ENCODE measurements around the gene PCAT7. TPM values are rescaled to one million over a fixed set of nuclear protein-coding genes. Genes with fewer than 3 reads are reported as not detected.
"Not testable (repeated sequence)": the region's sequence is repeated elsewhere in the genome, so short reads cannot be mapped to it uniquely, and the experiment has no call there.

The PCAT7 gene
- 5.3 TPM for polyA plus RNA-seq (2013, experiment 1 of 2)
- polyA plus RNA-seq (2013, experiment 2 of 2) = 5.3 TPM

DNA sequence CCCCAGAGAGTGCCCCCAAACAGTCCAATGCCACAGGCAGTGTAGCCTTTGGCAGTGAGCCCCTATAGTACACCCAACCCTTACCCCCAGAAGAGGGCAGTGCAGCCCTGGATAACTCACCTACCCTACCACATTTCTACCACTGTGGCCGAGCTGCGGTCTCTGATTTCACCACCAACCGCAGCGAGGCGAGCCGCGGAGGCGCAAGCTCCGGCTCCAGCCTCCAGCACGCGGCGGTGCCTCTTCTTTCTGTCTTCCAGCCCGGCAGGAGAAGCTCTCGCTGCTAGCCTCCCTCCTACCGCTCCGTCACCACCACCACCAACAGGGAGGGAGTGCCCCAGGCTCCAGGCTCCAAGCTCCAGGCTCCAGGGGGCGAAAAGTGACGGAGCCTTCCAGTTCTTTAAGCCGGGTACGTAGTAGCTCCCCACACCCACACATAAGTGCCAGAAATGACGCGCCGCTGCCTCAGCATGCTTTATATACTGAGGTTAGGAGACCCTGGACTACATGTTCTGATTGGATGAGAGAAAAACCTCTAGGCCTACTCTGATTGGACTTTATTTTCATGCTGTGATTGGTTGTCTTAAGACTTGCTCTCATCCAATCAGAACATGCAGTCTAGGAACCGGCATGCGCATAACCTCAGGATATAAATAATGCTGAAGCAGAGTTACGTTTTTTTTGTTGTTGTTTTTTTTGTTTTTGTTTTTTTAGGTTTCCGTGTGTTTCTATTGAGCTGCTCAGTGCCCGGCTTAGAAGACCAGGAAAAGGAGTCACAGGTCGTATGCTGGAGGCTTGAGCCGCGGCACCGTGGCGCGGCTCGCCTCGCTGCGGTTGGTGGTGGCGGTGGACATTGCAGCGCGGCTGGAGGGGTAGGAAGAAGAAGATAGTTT is at the start of gene PCAT7:
Gene PCAT7, plus strand, starts transcription at position 645 of the 893 bp plus-strand sequence.
- Histone ChIP-seq H2BK15ac (ENCODE audit: low read length) (peak within 1 kb of the TSS; percentile 83), H2AK5ac (ENCODE audit: low read depth, low read length) (peak within 1 kb of the TSS; percentile 65), H3K4me1 (ENCODE audit: control insufficient read depth in 2 of 2, insufficient read depth in 1 of 2, low read depth in 1 of 2, low read length in 2 of 2) (peaks cover 2 to 4% of the 10 kb centered on the region in 2 donors), H2BK12ac (ENCODE audit: low read length) (no peak within 1 kb of the TSS), H2BK120ac (ENCODE audit: low read depth, low read length) (peak within 1 kb of the TSS; percentile 52), H3K4me2 (ENCODE audit: insufficient read depth, low read length, poor library complexity, severe bottlenecking) (peak within 1 kb of the TSS; percentile 84), H3K9ac (ENCODE audit: low read depth, low read length, poor library complexity) (peak within 1 kb of the TSS; percentile 78), H3K9me3 (replicated peaks in 1 of 2; ENCODE audit: control insufficient read depth in 2 of 2, insufficient read depth in 1 of 2, low read depth in 1 of 2, low read length in 2 of 2) (peaks cover 1 to 2% of the 10 kb centered on the region in 2 donors), H3K79me1 (ENCODE audit: low read depth, low read length) (peaks cover 10% of the 10 kb centered on the region), H3K23ac (ENCODE audit: low read depth, low read length, poor library complexity) (peak within 1 kb of the TSS; percentile 48), H3K36me3 (replicated peaks in 1 of 2; ENCODE audit: control insufficient read depth in 2 of 2, insufficient read depth in 2 of 2, low read length in 2 of 2) (peaks cover 2 to 14% of the 10 kb centered on the region in 2 donors), H2AFZ (ENCODE audit: low read length) (peak within 1 kb of the TSS; percentile 95), H3K4ac (ENCODE audit: low read length) (no peak within 1 kb of the TSS), H3K27me3 (ENCODE audit: control insufficient read depth in 3 of 3, insufficient read depth in 3 of 3, low read depth in 1 of 3, low read length in 3 of 3) (no peaks in the 10 kb centered on the region), H2BK5ac (ENCODE audit: low read length) (no peak within 1 kb of the TSS), H4K8ac (ENCODE audit: low read depth, low read length) (no peak within 1 kb of the TSS), H3K14ac (ENCODE audit: low read length) (peak within 1 kb of the TSS; percentile 31), H3K4me3 (ENCODE audit: low read length in 2 of 2) (peak within 1 kb of the TSS; percentile 73 to 86), H3K18ac (ENCODE audit: low read length) (peak within 1 kb of the TSS; percentile 91), H3K27ac (replicated peaks; ENCODE audit: low read length) (peak within 1 kb of the TSS; percentile 81), H4K91ac (ENCODE audit: low read depth, low read length, poor library complexity) (peak within 1 kb of the TSS; percentile 85)
- no CpG with 5 or more reads among the region's 40 CpGs for WGBS, 2 donors (ENCODE audit: extremely low coverage in 2 of 2, insufficient read length in 2 of 2, insufficient replicate concordance in 1 of 2)
- DNase-seq (ENCODE audit: low spot score) = peak; percentile 81

DNA sequence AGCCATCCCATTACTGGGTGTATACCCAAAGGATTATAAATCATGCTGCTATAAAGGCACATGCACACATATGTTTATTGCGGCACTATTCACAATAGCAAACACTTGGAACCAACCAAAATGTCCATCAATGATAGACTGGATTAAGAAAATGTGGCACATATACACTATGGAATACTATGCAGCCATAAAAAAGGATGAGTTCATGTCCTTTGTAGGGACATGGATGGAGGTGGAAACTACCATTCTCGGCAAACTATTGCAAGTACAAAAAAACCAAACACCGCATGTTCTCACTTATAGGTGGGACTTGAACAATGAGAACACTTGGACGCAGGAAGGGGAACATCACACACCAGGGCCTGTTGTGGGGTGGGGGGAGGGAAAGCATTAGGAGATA is 48.5 kb upstream of the PCAT7 start:
- DNase-seq (ENCODE audit: low spot score); H3K14ac ChIP-seq (ENCODE audit: low read length); H3K18ac ChIP-seq (ENCODE audit: low read length); H2BK15ac ChIP-seq (ENCODE audit: low read length); H3K4ac ChIP-seq (ENCODE audit: low read length); H2BK5ac ChIP-seq (ENCODE audit: low read length); H3K4me3 ChIP-seq (ENCODE audit: low read length in 2 of 2); H3K79me1 ChIP-seq (ENCODE audit: low read depth, low read length); H3K27ac ChIP-seq (replicated peaks; ENCODE audit: low read length); H3K36me3 ChIP-seq (replicated peaks in 1 of 2; ENCODE audit: control insufficient read depth in 2 of 2, insufficient read depth in 2 of 2, low read length in 2 of 2); H4K91ac ChIP-seq (ENCODE audit: low read depth, low read length, poor library complexity); H3K9ac ChIP-seq (ENCODE audit: low read depth, low read length, poor library complexity); H2BK120ac ChIP-seq (ENCODE audit: low read depth, low read length); H2AFZ ChIP-seq (ENCODE audit: low read length); H3K4me2 ChIP-seq (ENCODE audit: insufficient read depth, low read length, poor library complexity, severe bottlenecking); H3K4me1 ChIP-seq (ENCODE audit: control insufficient read depth in 2 of 2, insufficient read depth in 1 of 2, low read depth in 1 of 2, low read length in 2 of 2); H4K8ac ChIP-seq (ENCODE audit: low read depth, low read length); H3K9me3 ChIP-seq (replicated peaks in 1 of 2; ENCODE audit: control insufficient read depth in 2 of 2, insufficient read depth in 1 of 2, low read depth in 1 of 2, low read length in 2 of 2); H3K23ac ChIP-seq (ENCODE audit: low read depth, low read length, poor library complexity); H2BK12ac ChIP-seq (ENCODE audit: low read length); H3K27me3 ChIP-seq (ENCODE audit: control insufficient read depth in 3 of 3, insufficient read depth in 3 of 3, low read depth in 1 of 3, low read length in 3 of 3); H2AK5ac ChIP-seq (ENCODE audit: low read depth, low read length): not testable (repeated sequence)
- no CpG with 5 or more reads among the region's 4 CpGs for WGBS, 2 donors (ENCODE audit: extremely low coverage in 2 of 2, insufficient read length in 2 of 2, insufficient replicate concordance in 1 of 2)

DNA sequence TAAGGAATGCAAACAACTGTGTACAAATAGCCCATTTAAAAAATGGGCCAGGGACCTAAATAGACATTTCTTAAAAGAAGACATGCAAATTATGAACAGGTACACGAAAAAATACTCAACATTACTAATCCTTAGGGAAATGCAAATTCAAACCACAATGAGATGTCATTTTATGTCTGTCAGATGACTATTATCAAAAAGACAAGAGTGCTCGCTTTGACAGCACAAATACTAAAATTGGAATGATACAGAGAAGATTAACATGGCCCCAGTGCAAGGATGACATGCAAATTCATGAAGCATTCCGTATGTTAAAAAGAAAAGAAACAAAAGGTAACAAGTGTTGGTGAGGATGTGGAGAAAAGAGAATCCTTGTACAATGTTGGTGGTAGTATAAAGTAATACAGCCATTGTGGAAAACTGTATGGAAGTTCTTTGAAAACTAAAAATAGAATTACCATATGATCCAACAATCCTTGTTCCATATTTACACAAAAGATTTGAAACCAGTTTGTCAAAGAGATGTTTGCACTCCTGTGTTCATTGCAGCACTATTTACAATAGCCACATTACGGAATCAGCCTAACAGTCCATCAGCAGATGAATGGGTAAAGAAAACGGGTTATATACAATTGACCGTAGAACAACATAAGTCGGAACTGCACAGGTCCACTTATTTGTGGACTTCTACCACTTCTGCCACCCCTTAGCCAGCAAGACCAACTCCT is 47.2 kb upstream of the PCAT7 start:
- Histone ChIP-seq H3K9me3 (replicated peaks in 1 of 2; ENCODE audit: control insufficient read depth in 2 of 2, insufficient read depth in 1 of 2, low read depth in 1 of 2, low read length in 2 of 2) (no peaks in the 10 kb centered on the region), H4K8ac (ENCODE audit: low read depth, low read length) (no peak overlapping the region), H3K4me1 (ENCODE audit: control insufficient read depth in 2 of 2, insufficient read depth in 1 of 2, low read depth in 1 of 2, low read length in 2 of 2) (no peaks in the 10 kb centered on the region), H3K4ac (ENCODE audit: low read length) (no peak overlapping the region), H3K14ac (ENCODE audit: low read length) (no peak overlapping the region), H2BK120ac (ENCODE audit: low read depth, low read length) (no peak overlapping the region), H3K79me1 (ENCODE audit: low read depth, low read length) (no peaks in the 10 kb centered on the region), H3K4me2 (ENCODE audit: insufficient read depth, low read length, poor library complexity, severe bottlenecking) (no peak overlapping the region), H3K9ac (ENCODE audit: low read depth, low read length, poor library complexity) (no peak overlapping the region), H3K27me3 (ENCODE audit: control insufficient read depth in 3 of 3, insufficient read depth in 3 of 3, low read depth in 1 of 3, low read length in 3 of 3) (no peaks in the 10 kb centered on the region), H2BK5ac (ENCODE audit: low read length) (no peak overlapping the region), H3K27ac (replicated peaks; ENCODE audit: low read length) (no peak overlapping the region), H2AK5ac (ENCODE audit: low read depth, low read length) (no peak overlapping the region), H4K91ac (ENCODE audit: low read depth, low read length, poor library complexity) (no peak overlapping the region), H3K23ac (ENCODE audit: low read depth, low read length, poor library complexity) (no peak overlapping the region), H2AFZ (ENCODE audit: low read length) (no peak overlapping the region), H3K36me3 (replicated peaks in 1 of 2; ENCODE audit: control insufficient read depth in 2 of 2, insufficient read depth in 2 of 2, low read length in 2 of 2) (no peaks in the 10 kb centered on the region), H3K18ac (ENCODE audit: low read length) (no peak overlapping the region), H2BK15ac (ENCODE audit: low read length) (no peak overlapping the region), H3K4me3 (ENCODE audit: low read length in 2 of 2) (no peak overlapping the region), H2BK12ac (ENCODE audit: low read length) (no peak overlapping the region)
- whole genome bisulfite sequencing, 2 donors (ENCODE audit: extremely low coverage in 2 of 2, insufficient read length in 2 of 2, insufficient replicate concordance in 1 of 2) = no CpG with 5 or more reads among the region's 7 CpGs
- no peak for DNase-seq (ENCODE audit: low spot score)

All from neuronal stem cell (in vitro differentiated cells).